Middle frontal gyrus (tissue), 1 donor: Measurements from ENCODE around the gene LUC7L3.

Source experiments
- DNase-seq: peaks from one replicate; pipeline ENCODE4 v3.0.0-alpha.2; 2015; ENCODE audit warnings: low spot score; ENCODE audit errors: extremely low spot score

LUC7L3 gene

DNA sequence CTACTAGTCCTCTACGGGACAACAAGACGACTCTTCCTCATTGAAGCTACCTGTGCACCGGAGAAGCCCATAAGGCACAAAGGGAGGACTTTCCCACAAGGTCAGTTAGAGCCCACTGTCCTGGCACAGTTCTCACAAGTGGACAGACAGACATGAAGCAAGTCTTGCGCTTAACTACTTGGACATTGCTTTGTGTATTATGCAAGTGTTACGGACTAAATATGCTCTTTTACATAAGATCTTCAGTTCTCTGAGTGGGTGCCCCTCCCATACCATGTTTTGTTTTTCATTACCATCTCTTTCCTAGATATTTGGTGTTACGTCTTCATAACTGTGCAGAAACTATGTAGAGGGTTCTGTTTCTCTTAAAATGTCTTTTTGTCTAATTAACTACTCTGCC, 29.8 kb downstream of the LUC7L3 start:
- DNase-seq, result no peak

DNA sequence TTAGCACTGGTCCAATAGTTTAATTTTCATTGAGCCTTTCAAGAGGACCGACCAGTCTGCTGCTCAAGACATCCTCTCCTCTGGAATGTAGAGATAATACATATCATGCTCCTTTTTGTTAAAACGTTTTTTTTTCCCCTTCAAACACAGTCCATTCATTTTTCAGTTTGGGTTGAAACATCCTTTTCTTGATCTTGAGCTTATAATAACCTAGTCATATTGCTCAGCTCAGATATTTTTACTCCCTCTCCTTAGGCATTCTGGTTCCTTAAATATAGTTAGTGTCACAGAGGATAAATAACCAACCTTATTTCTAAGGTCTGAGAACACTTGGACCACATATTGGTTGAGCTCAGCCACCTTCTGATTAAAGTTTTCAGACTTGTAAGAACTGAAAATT, 35.1 kb downstream of the LUC7L3 start:
- DNase-seq, result no peak

DNA sequence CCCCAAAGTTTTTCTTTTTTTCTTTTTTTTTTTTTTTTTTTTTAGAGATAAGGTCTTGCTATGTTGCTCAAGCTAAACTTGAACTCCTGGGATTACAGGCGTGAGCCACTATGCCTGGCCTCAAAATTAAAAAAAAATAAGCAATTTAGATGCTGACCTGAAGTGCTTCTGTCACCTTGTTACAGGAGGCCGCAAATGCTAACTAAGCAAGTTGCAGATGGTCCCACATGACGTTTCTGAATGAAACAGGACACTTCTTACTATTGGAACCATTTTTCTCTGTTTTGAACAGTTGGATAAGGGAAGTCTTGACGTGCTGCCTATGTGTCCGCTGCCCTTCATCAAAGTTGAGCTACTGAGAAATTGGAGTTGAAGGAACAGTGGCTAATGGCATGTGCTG, 39.1 kb downstream of the LUC7L3 start:
- DNase-seq, result no peak

DNA sequence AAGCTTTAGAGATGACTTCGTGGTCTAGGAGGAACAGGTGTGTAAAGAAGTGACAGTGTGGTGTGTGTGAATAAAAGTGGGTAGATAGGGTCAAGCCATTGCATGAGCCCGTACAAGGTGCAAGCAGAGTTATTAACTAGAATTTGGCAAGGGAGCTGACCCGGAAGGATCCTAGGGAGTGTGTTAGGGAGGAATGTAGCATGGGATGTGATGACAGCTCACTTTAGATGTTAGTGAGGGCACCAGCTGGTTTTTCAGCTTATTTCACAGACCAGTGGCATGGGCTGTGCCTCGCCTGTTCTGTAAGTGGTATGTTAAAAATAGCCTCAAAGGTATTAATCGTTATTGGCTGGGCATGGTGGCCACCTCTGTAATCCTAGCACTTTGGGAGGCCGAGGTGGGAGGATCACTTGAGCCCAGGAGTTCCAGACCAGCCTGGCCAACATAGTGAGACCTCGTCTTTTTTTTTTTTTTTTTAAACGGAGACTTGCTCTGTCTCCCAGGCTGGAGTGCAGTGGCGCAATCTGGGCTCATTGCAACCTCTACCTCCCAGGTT, 39.7 kb downstream of the LUC7L3 start:
- DNase-seq, result no peak

DNA sequence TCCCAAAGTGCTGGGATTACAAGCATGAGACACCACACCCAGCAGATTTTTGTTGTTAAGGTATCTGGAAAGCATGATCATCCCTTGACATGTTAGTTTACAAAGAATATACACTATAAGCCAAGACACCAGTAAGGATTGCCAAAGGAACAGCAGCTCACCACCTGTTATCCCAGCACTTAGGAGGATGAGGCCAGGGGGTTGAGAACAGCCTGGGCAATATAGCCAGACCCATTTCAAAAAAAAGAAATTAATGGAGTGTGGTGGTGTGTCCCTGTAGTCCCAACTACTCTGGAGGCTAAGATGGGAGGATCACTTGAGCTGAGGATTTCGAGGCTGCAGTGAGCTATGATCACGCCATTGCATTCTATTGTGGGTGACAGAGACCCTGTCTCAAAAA, 42.8 kb downstream of the LUC7L3 start:
- no peak for DNase-seq

DNA sequence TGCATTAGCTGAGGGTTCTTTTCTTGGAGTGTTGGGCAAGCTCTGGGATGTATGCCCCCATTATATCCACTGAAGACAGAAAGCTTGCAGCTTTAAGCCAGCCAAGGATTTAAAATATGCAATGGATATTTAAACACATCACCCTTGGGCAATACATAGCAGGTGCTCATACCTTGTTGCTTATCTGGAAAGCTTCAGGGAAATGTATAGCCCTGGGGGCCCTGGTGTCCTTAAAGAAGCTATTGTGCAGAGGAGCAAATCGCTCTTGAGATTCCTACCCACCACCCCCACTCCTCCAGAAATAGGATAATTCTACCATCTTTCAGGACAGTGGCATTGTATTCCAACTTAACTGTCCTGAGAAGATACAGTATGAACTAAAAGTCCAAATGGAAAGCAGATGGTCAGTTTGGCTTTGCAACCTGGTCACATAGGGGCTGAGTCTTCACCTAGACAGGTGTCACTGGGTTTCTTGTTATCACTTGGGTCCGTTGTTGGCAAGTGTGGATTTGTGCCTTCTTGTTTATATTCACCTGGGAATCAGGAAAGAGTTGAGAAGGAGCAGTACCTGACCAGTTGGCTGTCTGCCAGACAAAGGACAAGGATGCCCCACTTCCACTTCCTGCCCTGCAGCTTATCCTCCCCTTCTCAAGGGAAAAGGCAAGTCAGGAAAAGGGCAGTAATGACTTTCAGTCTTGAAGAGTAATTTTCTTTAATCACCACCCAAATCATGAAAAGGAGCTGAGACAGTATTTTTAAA, 44.5 kb downstream of the LUC7L3 start:
- no peak for DNase-seq

DNA sequence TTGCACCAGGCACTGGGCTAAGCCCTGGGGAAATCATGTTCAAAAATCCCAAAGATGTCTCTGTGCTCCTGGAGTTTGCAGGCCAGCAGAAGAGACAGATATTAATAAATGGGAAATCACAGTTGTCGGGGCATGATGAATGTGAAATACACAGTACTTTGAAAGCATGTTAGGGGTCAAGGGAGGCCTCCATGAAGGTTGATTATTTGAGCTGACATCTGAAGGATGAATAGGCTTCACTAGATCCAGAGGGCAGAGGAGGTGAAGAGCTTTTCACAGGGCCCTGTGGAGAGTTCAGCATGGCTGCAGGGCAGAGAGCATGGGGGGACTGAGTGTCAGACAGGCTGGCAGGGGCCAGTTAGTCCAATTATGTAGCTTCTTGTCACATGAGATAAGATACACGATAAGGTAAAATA, 45.3 kb downstream of the LUC7L3 start:
- no peak for DNase-seq

DNA sequence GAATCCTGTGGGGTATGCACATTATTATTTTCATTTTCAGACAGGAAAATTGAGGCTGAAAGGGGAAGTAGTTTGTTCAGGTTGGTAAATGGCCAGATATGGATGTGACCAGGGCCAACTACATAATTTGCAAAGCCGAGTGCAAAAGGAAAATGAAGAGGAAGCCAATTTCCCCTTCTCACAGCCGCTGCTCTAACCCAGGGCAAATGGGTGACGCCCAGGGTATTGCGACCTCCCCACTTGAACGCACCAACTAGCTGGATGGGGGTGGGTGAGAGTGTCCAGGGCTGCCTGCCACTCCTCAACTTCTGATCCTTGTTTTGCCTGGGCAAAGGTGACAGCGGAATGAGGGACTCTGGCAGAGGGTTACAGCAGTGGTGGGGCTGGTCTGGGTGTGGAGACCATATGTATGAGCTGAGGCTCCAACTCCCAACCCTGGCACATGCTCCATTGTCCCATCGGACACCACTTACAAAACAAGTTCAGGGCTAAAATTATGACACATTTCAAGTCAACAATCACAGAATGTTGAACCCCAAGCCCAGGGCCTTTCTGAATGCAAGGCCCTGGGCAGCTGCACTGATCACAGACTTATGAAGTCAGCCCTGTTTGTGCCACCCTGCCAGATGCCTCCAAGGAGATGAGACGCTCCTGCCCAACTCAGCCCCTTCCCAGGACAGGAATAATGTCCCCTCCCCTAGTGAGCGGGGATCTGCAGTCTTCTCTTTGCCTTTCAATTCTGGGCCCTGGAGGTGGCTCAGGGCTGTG, 46.2 kb downstream of the LUC7L3 start:
- DNase-seq, result no peak

DNA sequence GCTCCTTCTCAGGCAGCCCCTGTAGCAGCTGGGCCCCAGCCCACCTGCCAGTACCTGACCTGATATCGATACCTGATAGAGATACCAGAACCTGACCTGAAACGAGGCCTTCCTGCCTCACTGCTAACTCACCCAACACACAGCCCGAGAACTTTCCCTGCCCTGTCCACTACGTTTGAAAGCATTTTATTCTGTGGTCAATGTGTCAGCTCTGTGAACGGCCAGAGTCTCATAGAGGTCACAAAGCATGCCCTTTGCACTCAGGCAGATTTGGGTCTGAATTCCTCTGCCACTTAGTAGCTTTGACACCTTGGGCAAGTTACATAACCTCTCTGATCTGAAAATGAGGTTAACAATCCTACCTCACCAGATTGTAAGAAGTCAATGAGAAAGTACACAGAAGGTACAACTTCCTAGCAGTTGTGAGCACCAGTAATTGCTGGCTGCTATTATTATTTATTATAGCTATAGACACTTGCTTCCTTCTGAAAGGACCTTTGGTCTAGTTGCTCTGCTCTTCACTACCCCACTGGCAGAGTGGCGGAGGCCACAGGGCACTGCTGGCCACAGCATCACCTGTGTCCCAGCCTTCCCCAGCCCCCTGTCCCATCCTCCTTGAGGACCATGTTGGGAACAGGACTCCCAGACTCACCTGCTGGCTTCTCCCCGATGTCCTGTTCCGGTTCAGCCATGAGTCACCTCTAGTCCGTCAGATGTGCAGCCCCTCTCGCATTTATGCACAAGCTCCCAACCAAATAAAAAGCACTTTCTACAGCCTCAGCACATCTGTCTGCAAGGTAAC, 47.0 kb downstream of the LUC7L3 start:
- DNase-seq, result no peak

DNA sequence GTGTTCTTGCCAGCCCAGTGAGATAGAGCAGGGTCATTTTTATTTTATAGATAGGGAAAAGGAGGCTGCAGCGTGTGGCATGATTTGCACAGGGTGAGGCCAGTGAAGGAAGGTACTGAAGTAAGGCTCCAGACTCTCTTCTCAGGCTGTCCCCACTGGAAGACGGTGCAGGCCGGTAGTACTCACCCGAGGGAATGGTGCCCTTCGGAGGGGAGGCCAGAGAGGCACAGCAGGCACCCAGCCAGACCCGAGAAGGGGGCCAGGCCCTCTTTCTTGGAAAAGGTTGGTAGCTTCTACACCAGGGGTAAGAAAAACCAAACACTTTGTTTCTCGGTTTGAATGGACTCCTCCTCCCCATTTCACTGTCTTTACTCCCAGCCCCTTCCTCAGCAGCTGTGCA, 47.6 kb downstream of the LUC7L3 start:
- no peak for DNase-seq

DNA sequence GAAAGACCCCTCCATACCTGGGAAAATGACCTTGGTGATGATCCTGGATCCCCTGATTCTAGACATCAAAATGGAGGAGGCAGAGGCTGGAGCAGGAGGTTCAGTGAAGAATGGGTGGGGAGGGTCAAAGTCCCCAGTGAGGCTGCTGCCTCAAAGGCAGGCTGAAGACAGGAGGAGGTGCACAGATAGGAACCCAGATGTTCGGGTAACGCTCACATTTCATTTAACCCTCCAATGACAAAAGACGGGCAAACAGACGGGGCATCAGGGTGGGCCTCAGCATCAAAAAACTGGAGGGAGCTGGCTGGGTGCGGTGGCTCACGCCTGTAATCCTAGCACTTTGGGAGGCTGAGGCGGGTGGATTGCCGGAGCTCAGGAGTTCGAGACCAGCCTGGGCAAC, 48.0 kb downstream of the LUC7L3 start, which contains the start of gene ANKRD40CL:
TSS of gene ANKRD40CL (minus strand) at position 73 of the 400 bp plus-strand sequence. CDS start 605 bp downstream, outside the sequence.
- DNase-seq, result no peak

DNA sequence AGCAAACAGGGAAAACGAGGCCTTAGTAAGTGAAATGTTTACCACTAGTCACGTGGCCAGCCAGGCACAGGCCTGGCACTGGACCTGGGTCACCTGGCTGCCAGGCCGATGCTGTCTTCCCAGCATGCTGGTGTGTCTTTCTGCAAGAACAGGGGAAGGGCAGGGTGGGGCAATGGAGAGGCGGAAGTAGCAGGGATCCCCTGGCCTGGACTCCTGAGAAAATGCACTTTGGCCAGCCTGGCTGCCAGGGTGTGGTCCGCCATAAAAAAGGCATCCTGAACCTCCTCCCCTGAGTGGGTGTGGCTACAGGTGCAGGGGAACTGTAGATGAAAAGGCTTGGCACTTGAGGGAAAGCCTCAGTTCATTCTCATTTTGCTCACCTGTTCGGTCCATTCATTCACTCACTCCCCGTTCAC, 49.0 kb downstream of the LUC7L3 start:
- no peak for DNase-seq

DNA sequence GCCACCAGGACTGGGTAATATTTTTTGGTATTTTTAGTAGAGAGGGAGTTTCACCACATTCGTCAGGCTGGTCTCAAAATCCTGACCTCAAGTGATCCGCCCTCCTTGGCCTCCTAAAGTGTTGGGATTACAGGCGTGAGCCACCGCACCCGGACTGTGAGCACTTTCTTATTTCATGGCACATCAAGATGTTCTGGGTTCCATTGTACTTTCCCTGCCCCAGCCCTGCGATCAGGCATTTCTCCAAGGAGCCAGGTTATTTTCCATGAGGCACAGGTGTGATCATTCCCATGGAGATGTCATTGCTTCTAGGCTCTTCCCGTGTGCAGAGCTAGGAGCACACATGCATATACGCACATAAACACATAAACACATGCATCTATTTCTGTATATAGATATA, 50.5 kb downstream of the LUC7L3 start:
- no peak for DNase-seq

DNA sequence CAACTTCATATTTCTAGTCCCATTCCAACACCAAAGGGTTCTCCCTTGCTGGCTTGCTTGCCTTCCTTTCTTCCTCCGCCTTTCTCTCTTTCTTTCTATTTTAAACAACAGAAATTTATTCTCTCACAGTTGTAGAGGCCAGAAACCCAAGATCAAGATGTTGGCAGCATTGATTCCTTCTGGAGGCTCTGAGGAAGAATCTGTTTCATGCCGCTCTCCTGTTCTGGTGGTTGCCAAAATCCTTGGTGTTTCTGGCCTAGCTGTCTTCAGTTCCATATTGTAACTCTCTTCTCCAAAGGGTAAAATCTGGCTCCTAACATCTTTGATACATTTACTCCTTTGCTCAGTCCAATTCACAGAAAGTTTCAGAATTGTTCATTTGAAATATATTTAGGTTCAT, 50.9 kb downstream of the LUC7L3 start:
- no peak for DNase-seq

DNA sequence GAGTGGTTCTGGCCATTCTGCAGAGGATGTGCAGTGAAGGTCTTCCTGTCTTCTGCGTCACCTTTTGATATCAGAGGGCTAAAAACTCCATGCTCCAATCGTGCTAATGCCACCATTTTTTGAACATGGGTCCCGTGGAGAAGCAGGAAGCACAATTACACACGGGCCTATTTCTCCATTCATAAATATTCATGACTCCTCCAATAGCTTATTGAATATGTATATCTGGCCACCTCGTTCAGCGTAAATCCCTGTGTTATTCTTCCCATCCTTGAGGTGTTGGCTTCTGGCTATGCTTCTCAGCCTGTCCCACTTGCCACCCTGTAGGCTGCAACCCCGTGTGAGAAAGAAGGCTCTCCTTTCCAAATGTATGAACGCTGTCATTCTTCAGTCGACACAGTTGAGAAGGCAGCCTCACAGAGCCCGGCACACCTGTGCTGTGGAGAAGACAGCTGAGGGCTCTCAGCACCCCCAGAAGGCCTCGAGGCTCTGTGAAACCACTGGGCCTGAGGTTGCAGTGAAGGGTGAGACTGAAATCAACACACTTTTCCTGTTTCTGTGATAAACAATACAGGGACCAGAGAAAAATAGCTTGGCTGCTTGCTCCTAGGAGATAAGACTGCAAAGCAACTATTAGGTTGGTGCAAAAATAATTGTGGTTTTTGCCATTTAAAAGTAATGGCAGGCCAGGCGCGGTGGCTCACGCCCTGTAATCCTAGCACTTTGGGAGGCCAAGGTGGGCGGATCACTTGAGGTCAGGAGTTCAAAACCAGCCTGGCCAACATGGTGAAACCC, 52.8 kb downstream of the LUC7L3 start:
- no peak for DNase-seq

DNA sequence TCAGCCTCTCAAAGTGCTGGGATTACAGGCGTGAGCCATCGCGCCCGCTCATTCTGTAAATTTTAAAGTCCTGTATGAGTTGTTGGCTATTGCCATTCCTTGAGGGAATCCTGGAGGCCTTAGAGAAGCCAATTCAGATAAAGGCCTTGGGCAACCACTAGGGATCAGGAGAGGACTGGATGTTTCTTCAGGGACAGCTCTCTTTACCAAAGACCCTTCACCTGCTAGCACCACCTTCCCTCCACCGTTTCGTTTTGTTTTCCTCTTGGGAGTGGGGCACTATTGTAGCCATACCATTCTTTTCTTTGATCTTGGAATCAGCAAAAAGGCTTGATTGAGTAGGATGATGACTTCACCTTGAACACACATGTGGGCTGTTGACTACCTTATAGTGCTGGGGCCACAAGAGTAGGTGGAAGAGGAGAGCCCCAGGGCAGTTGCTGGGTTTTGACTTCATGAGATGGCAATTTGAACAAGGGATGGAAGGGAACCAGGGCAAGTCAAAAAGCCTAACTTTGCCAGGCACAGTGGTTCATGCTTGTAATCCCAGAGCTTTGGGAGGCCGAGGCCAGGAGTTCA, 54.9 kb downstream of the LUC7L3 start:
- DNase-seq, result no peak

DNA sequence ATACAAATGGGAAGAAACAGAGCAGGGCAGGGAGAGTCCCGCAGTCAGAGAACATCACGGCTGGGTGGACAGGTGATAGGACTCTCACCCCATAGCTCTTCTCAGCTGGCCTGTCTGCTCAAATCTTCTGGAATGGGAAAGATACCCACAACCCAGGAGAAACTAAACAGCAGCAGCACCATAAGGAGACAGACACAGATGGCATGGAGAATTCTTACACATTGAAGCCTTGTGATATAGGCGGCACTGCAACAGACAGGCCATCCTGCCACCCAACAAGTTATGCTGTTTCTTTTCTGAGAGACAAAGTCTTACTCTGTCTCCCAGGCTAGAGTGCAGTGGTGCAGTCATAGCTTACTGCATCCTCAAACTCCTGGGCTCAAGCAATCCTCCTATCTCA, 56.5 kb downstream of the LUC7L3 start:
- no peak for DNase-seq

DNA sequence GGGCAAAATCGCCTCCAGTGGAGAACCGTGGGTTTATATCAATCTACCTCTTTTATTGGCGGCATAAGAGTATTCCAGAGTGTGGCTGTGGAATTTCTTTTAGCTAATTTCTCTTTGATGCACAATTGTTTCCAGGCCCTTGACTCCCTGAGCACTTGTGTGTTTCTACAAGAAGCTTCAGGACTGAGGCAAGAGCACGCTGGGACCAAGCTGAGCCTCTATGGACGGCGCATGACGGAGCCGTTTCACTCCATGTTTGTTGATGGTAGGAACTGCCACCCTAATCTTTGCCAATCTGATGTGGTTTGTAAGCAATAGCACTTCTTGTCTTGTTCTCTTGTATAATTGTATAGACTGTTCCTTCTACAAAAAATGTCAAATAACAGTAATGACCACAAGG, 59.1 kb downstream of the LUC7L3 start:
- no peak for DNase-seq

DNA sequence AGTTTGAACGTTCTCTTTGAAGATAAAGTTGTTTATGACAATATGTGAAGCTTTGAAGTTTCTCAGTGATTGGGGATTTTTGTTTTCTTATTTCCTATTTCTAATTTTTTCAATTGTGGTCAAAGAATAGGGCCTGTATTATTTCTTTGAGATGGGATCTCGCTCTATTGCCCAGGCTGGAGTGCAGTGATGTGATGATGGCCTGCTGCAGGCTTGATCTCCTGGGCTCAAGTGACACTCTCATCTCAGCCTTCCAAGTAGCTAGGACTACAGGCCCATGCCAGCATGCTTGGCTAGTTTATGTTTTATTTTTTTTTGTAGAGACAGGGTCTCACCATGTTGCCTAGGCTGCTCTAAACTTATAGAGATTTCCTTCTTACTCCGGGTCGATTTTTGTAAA, 59.6 kb downstream of the LUC7L3 start:
- no peak for DNase-seq

DNA sequence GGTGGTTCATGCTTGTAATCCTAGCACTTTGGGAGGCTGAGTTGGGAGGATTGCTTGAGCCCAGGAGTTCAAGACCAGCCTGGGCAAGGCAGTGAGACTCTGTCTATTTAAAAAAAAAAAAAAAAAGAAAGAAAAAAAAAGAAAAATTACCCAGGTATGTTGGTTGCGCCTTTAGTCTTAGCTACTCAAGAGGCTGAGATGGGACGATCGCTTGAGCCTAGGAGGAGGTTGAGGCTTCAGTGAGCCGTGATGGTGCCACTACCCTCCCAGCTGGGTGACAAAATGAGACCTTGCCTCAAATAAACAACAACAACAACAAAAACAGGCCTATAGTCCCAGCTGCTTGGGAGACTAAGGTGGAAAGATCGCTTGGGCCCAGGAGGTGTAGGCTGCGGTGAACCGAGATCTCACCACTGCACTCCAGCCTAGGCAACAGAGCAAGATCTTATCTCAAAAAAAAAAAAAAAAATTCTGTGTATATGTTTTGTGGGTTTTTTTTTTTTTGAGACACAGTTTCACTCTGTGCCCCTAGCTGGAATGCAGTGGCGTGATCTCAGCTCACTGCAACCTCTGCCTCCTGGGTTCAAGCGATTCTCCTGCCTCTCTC, 60.4 kb downstream of the LUC7L3 start:
- DNase-seq, result no peak
